ENCODE data around the gene CDH4.

Gene CDH4

GRCh38 chr20:61739832-61740118, 487.7 kb downstream of the CDH4 start:
- no peak overlapping the region for H3K27ac ChIP-seq (ENCODE audit: low read depth, low read length)
- no peaks in the 10 kb centered on the region for H3K4me1 ChIP-seq (ENCODE audit: control insufficient read depth, insufficient read depth, low read length)
- H3K4me3 ChIP-seq (ENCODE audit: low read depth, low read length), result no peak overlapping the region
- H3K36me3 ChIP-seq (ENCODE audit: control insufficient read depth, insufficient read depth, low read length), result no peaks in the 10 kb centered on the region
- no peaks in the 10 kb centered on the region for H3K9me3 ChIP-seq (ENCODE audit: control insufficient read depth, insufficient read depth, low read length)
- H3K9ac ChIP-seq (ENCODE audit: low read depth, low read length), result no peak overlapping the region
- H3K27me3 ChIP-seq (ENCODE audit: control insufficient read depth, insufficient read depth, low read length), result no peaks in the 10 kb centered on the region

- Histone ChIP-seq H3K4me3 (ENCODE audit: low read depth, low read length) (no peak overlapping the region), H3K4me1 (ENCODE audit: control insufficient read depth, insufficient read depth, low read length) (no peaks in the 10 kb centered on the region), H3K36me3 (ENCODE audit: control insufficient read depth, insufficient read depth, low read length) (no peaks in the 10 kb centered on the region), H3K9me3 (ENCODE audit: control insufficient read depth, insufficient read depth, low read length) (no peaks in the 10 kb centered on the region), H3K9ac (ENCODE audit: low read depth, low read length) (no peak overlapping the region), H3K27me3 (ENCODE audit: control insufficient read depth, insufficient read depth, low read length) (no peaks in the 10 kb centered on the region), H3K27ac (ENCODE audit: low read depth, low read length) (no peak overlapping the region)
Measured at GRCh38 chr20:61742097-61742825, 490.2 kb downstream of the CDH4 start.

- no peaks in the 10 kb centered on the region for H3K27me3 ChIP-seq (ENCODE audit: control insufficient read depth, insufficient read depth, low read length)
- no peak overlapping the region for H3K27ac ChIP-seq (ENCODE audit: low read depth, low read length)
- no peak overlapping the region for H3K4me3 ChIP-seq (ENCODE audit: low read depth, low read length)
- no peaks in the 10 kb centered on the region for H3K4me1 ChIP-seq (ENCODE audit: control insufficient read depth, insufficient read depth, low read length)
- no peaks in the 10 kb centered on the region for H3K36me3 ChIP-seq (ENCODE audit: control insufficient read depth, insufficient read depth, low read length)
- H3K9ac ChIP-seq (ENCODE audit: low read depth, low read length), result no peak overlapping the region
- no peaks in the 10 kb centered on the region for H3K9me3 ChIP-seq (ENCODE audit: control insufficient read depth, insufficient read depth, low read length)
Measured at GRCh38 chr20:61743606-61744005, 491.5 kb downstream of the CDH4 start.

GRCh38 chr20:61744691-61745396, 492.8 kb downstream of the CDH4 start:
- H3K27me3 ChIP-seq (ENCODE audit: control insufficient read depth, insufficient read depth, low read length), result no peaks in the 10 kb centered on the region
- no peaks in the 10 kb centered on the region for H3K9me3 ChIP-seq (ENCODE audit: control insufficient read depth, insufficient read depth, low read length)
- no peaks in the 10 kb centered on the region for H3K4me1 ChIP-seq (ENCODE audit: control insufficient read depth, insufficient read depth, low read length)
- no peak overlapping the region for H3K27ac ChIP-seq (ENCODE audit: low read depth, low read length)
- H3K9ac ChIP-seq (ENCODE audit: low read depth, low read length), result no peak overlapping the region
- no peaks in the 10 kb centered on the region for H3K36me3 ChIP-seq (ENCODE audit: control insufficient read depth, insufficient read depth, low read length)
- no peak overlapping the region for H3K4me3 ChIP-seq (ENCODE audit: low read depth, low read length)

GRCh38 chr20:61745397-61746146, 493.5 kb downstream of the CDH4 start:
- no peak overlapping the region for H3K9ac ChIP-seq (ENCODE audit: low read depth, low read length)
- H3K4me1 ChIP-seq (ENCODE audit: control insufficient read depth, insufficient read depth, low read length), result no peaks in the 10 kb centered on the region
- H3K36me3 ChIP-seq (ENCODE audit: control insufficient read depth, insufficient read depth, low read length), result no peaks in the 10 kb centered on the region
- 0 out of 2 replicates have a peak, but pooled peaks cover 6% of the 10 kb centered on the region for H3K9me3 ChIP-seq (ENCODE audit: control insufficient read depth, insufficient read depth, low read length)
- H3K27ac ChIP-seq (ENCODE audit: low read depth, low read length), result no peak overlapping the region
- no peaks in the 10 kb centered on the region for H3K27me3 ChIP-seq (ENCODE audit: control insufficient read depth, insufficient read depth, low read length)
- no peak overlapping the region for H3K4me3 ChIP-seq (ENCODE audit: low read depth, low read length)

- H3K27me3 ChIP-seq (ENCODE audit: control insufficient read depth, insufficient read depth, low read length), result no peaks in the 10 kb centered on the region
- H3K9ac ChIP-seq (ENCODE audit: low read depth, low read length), result no peak overlapping the region
- H3K27ac ChIP-seq (ENCODE audit: low read depth, low read length), result no peak overlapping the region
- no peak overlapping the region for H3K4me3 ChIP-seq (ENCODE audit: low read depth, low read length)
- H3K9me3 ChIP-seq (ENCODE audit: control insufficient read depth, insufficient read depth, low read length), result 0 out of 2 replicates have a peak, but pooled peaks cover 6% of the 10 kb centered on the region
- no peaks in the 10 kb centered on the region for H3K4me1 ChIP-seq (ENCODE audit: control insufficient read depth, insufficient read depth, low read length)
- H3K36me3 ChIP-seq (ENCODE audit: control insufficient read depth, insufficient read depth, low read length), result no peaks in the 10 kb centered on the region
Measured at GRCh38 chr20:61746147-61746646, 494.1 kb downstream of the CDH4 start.

GRCh38 chr20:61746781-61747180, 494.7 kb downstream of the CDH4 start:
- no peak overlapping the region for H3K27ac ChIP-seq (ENCODE audit: low read depth, low read length)
- H3K27me3 ChIP-seq (ENCODE audit: control insufficient read depth, insufficient read depth, low read length), result no peaks in the 10 kb centered on the region
- H3K4me3 ChIP-seq (ENCODE audit: low read depth, low read length), result no peak overlapping the region
- 0 out of 2 replicates have a peak, but pooled peaks cover 6% of the 10 kb centered on the region for H3K9me3 ChIP-seq (ENCODE audit: control insufficient read depth, insufficient read depth, low read length)
- H3K36me3 ChIP-seq (ENCODE audit: control insufficient read depth, insufficient read depth, low read length), result no peaks in the 10 kb centered on the region
- no peaks in the 10 kb centered on the region for H3K4me1 ChIP-seq (ENCODE audit: control insufficient read depth, insufficient read depth, low read length)
- H3K9ac ChIP-seq (ENCODE audit: low read depth, low read length), result no peak overlapping the region

- Histone ChIP-seq H3K9ac (ENCODE audit: low read depth, low read length) (no peak overlapping the region), H3K4me1 (ENCODE audit: control insufficient read depth, insufficient read depth, low read length) (no peaks in the 10 kb centered on the region)
Measured at GRCh38 chr20:61748376-61748775, 496.3 kb downstream of the CDH4 start.

GRCh38 chr20:61749406-61750075, 497.5 kb downstream of the CDH4 start:
- Histone ChIP-seq H3K36me3 (ENCODE audit: control insufficient read depth, insufficient read depth, low read length) (no peaks in the 10 kb centered on the region), H3K27me3 (ENCODE audit: control insufficient read depth, insufficient read depth, low read length) (no peaks in the 10 kb centered on the region), H3K27ac (ENCODE audit: low read depth, low read length) (no peak overlapping the region), H3K4me3 (ENCODE audit: low read depth, low read length) (no peak overlapping the region), H3K9ac (ENCODE audit: low read depth, low read length) (no peak overlapping the region), H3K4me1 (ENCODE audit: control insufficient read depth, insufficient read depth, low read length) (peaks cover 7% of the 10 kb centered on the region; the same call in 1 of the 2 replicates), H3K9me3 (ENCODE audit: control insufficient read depth, insufficient read depth, low read length) (0 out of 2 replicates have a peak, but pooled peaks cover 6% of the 10 kb centered on the region)

More at GRCh38 chr20:61748376-61748775, 496.3 kb downstream of the CDH4 start:
- no peaks in the 10 kb centered on the region for H3K27me3 ChIP-seq (ENCODE audit: control insufficient read depth, insufficient read depth, low read length)
- 0 out of 2 replicates have a peak, but pooled peaks cover 6% of the 10 kb centered on the region for H3K9me3 ChIP-seq (ENCODE audit: control insufficient read depth, insufficient read depth, low read length)
- no peak overlapping the region for H3K27ac ChIP-seq (ENCODE audit: low read depth, low read length)
- H3K4me3 ChIP-seq (ENCODE audit: low read depth, low read length), result no peak overlapping the region
- no peaks in the 10 kb centered on the region for H3K36me3 ChIP-seq (ENCODE audit: control insufficient read depth, insufficient read depth, low read length)

GRCh38 chr20:61750093-61750492, 498.0 kb downstream of the CDH4 start:
- peaks cover 7% of the 10 kb centered on the region; the same call in 1 of the 2 replicates for H3K4me1 ChIP-seq (ENCODE audit: control insufficient read depth, insufficient read depth, low read length)
- no peaks in the 10 kb centered on the region for H3K27me3 ChIP-seq (ENCODE audit: control insufficient read depth, insufficient read depth, low read length)
- H3K27ac ChIP-seq (ENCODE audit: low read depth, low read length), result no peak overlapping the region

More at GRCh38 chr20:61750093-61750492, 498.0 kb downstream of the CDH4 start:
- Histone ChIP-seq H3K9ac (ENCODE audit: low read depth, low read length) (no peak overlapping the region), H3K9me3 (ENCODE audit: control insufficient read depth, insufficient read depth, low read length) (0 out of 2 replicates have a peak, but pooled peaks cover 6% of the 10 kb centered on the region), H3K4me3 (ENCODE audit: low read depth, low read length) (no peak overlapping the region), H3K36me3 (ENCODE audit: control insufficient read depth, insufficient read depth, low read length) (no peaks in the 10 kb centered on the region)
